Endothelial cell of umbilical vein (primary cell): ENCODE data around the gene GALNT9. TPM values are rescaled to one million over a fixed set of nuclear protein-coding genes. Genes with fewer than 3 reads are reported as not detected.

Experiments
- BruUV-seq: library from RNA; stranded (reverse); fragments of 400-500 nt; replicated peaks from 2 replicates; lab custom pipeline; 2021; lab: Mats Ljungman, UMichigan
- CTCF ChIA-PET: fragments of 300-600, 350-600 bp; sonication (Branson Sonifier 250); formaldehyde crosslinking; loops from one replicate; lab custom pipeline; 2021; ENCODE audit warnings: antibody characterized with exemption, inconsistent platforms; lab: Charles Lee
- POLR2A ChIA-PET: fragments of 300-600, 350-600 bp; sonication (Branson Sonifier 250); formaldehyde crosslinking; loops from one replicate; lab custom pipeline; 2021; ENCODE audit warnings: antibody characterized with exemption, inconsistent platforms; lab: Charles Lee
- DNase-seq: peaks from one replicate; pipeline ENCODE4 v3.0.0-alpha.2; 2011; ENCODE audit warnings: low read depth, low spot score
- FAIRE-seq: peaks from 2 replicates; lab custom pipeline; 2011; peaks lifted over from hg19 to GRCh38; lab: Jason Lieb, UNC
- H2AFZ ChIP-seq: 2 replicates; pipeline ENCODE4 v1.6.0; 2012; ENCODE audit warnings: low read depth, low read length, control low read depth, inconsistent platforms
- H3K27ac ChIP-seq: 2 replicates; pipeline ENCODE4 v1.5.1; 2011; ENCODE audit warnings: low read depth, mild to moderate bottlenecking, control low read depth, low read length, moderate library complexity; ENCODE audit not compliant: insufficient read depth
- H3K27me3 ChIP-seq, 2 experiments: 2 replicates each; pipeline versions ENCODE4 v1.6.0 to v1.6.1; 2011; ENCODE audit warnings: low read length in 2 of 2, mixed read lengths in 1 of 2; ENCODE audit not compliant: control insufficient read depth in 2 of 2, insufficient read depth in 2 of 2
- H3K36me3 ChIP-seq, 2 experiments: 2 replicates in 1 of 2; 3 replicates in 1 of 2; pipeline ENCODE4 v1.5.1; 2011; ENCODE audit warnings: low read length in 2 of 2, mild to moderate bottlenecking in 1 of 2, moderate library complexity in 1 of 2; ENCODE audit not compliant: control insufficient read depth in 2 of 2, insufficient read depth in 2 of 2; ENCODE audit errors: extremely low read depth in 1 of 2
- H3K4me1 ChIP-seq: 3 replicates; pipeline ENCODE4 v1.5.1; 2011; ENCODE audit warnings: mild to moderate bottlenecking, low read length; ENCODE audit not compliant: control insufficient read depth, insufficient read depth; ENCODE audit errors: extremely low read depth
- H3K4me2 ChIP-seq: 2 replicates; pipeline ENCODE4 v1.6.1; 2011; ENCODE audit warnings: low read length, control low read depth, mixed read lengths; ENCODE audit not compliant: insufficient read depth
- H3K4me3 ChIP-seq, 3 experiments: fragments of 200-600 bp in 1 of 3; sonication (generic), shearing (Covaris generic) in 1 of 3; replicated peaks in 1 of 3; 2 replicates each; pipeline ENCODE4 v1.5.1; 2011 to 2016; ENCODE audit warnings: control low read depth in 3 of 3, low read length in 3 of 3, mild to moderate bottlenecking in 2 of 3, inconsistent platforms in 1 of 3, low read depth in 1 of 3, moderate library complexity in 1 of 3; ENCODE audit not compliant: insufficient read depth in 1 of 3
- H3K79me2 ChIP-seq: 2 replicates; pipeline ENCODE4 v1.6.0; 2012; ENCODE audit warnings: low read length, inconsistent platforms; ENCODE audit not compliant: control insufficient read depth, insufficient read depth
- H3K9ac ChIP-seq: replicated peaks from 2 replicates; pipeline ENCODE3; 2011; ENCODE audit warnings: low read length, control low read depth; ENCODE audit not compliant: insufficient read depth; ENCODE audit errors: extremely low read depth
- H3K9me1 ChIP-seq: replicated peaks from 3 replicates; pipeline ENCODE4 v1.6.0; 2011; ENCODE audit warnings: mild to moderate bottlenecking, low read length; ENCODE audit not compliant: control insufficient read depth, insufficient read depth; ENCODE audit errors: extremely low read depth
- H3K9me3 ChIP-seq: replicated peaks from 2 replicates; pipeline ENCODE4 v1.5.1; 2012; ENCODE audit warnings: low read length, inconsistent platforms; ENCODE audit not compliant: control insufficient read depth, insufficient read depth
- H4K20me1 ChIP-seq: replicated peaks from 2 replicates; pipeline ENCODE3; 2011; ENCODE audit warnings: mild to moderate bottlenecking, low read length; ENCODE audit not compliant: control insufficient read depth, insufficient read depth; ENCODE audit errors: extremely low read depth
- FOS ChIP-seq: IDR thresholded peaks from 2 replicates; pipeline ENCODE4 v1.6.1; 2011; ENCODE audit warnings: mild to moderate bottlenecking, low read length, moderate library complexity, borderline replicate concordance; ENCODE audit not compliant: insufficient read depth
- GATA2 ChIP-seq: IDR thresholded peaks from 2 replicates; pipeline ENCODE4 v1.7.0; 2011; ENCODE audit warnings: low read depth, mild to moderate bottlenecking, moderate library complexity, mixed read lengths, low read length; ENCODE audit not compliant: insufficient read length, insufficient read depth
- JUN ChIP-seq: IDR thresholded peaks from 2 replicates; pipeline ENCODE4 v1.6.1; 2011; ENCODE audit warnings: borderline replicate concordance, low read depth; ENCODE audit not compliant: insufficient read length, insufficient read depth
- POLR2A ChIP-seq: IDR thresholded peaks from 2 replicates; pipeline ENCODE4 v1.6.1; 2012; ENCODE audit warnings: low read depth, mild to moderate bottlenecking, control low read depth, low read length
- POLR2AphosphoS5 ChIP-seq: IDR thresholded peaks from 2 replicates; pipeline ENCODE4 v1.6.1; 2012; ENCODE audit warnings: low read depth, mild to moderate bottlenecking, control low read depth, low read length, moderate library complexity; ENCODE audit not compliant: insufficient read depth
- dilution Hi-C: fragments of 300-500 bp; cut with MboI; formaldehyde crosslinking; loops from one replicate; pipeline ENCODE4 v1.15.0; 2019; ENCODE audit warnings: low sequenced_read_pairs; ENCODE audit not compliant: extremely low pct_ligation_motif_present
- intact Hi-C: fragments of 100-400 bp; cut with micrococcal nuclease; formaldehyde crosslinking; loops from one replicate; pipeline ENCODE4 v1.10.0; 2022
- polyA plus RNA-seq, 4 experiments: library from polyadenylated mRNA; depleted of rRNA in 3 of 4; stranded (reverse) in 3 of 4; unstranded in 1 of 4; fragments of >200 nt; gene quantifications; 2 replicates each; pipeline versions ENCODE4 v1.2.1 to v1.2.3, GENCODE V29; 2011 to 2012; ENCODE audit warnings: missing spikeins in 1 of 4
- total RNA-seq: library from RNA; stranded (reverse); gene quantifications from 2 replicates; pipeline ENCODE4 v1.2.3, GENCODE V29; 2021
- TF ChIP-seq, protein P1 (sequence below), 2 donors: IDR thresholded peaks; 1 replicate in 1 of 2; 2 replicates in 1 of 2; pipeline ENCODE4 v1.5.1; 2011; ENCODE audit warnings: low read length in 2 of 2, mild to moderate bottlenecking in 2 of 2, moderate library complexity in 2 of 2, control low read depth in 1 of 2, inconsistent platforms in 1 of 2, low read depth in 1 of 2; ENCODE audit not compliant: insufficient read depth in 1 of 2; ENCODE audit errors: extremely low read depth in 1 of 2

Gene GALNT9
- total and polyA plus RNA-seq, 2 donors (not counting 3 experiments of a cell fraction or from before 2014, with no cell fraction given), result 0.14 to 0.73 TPM

DNA sequence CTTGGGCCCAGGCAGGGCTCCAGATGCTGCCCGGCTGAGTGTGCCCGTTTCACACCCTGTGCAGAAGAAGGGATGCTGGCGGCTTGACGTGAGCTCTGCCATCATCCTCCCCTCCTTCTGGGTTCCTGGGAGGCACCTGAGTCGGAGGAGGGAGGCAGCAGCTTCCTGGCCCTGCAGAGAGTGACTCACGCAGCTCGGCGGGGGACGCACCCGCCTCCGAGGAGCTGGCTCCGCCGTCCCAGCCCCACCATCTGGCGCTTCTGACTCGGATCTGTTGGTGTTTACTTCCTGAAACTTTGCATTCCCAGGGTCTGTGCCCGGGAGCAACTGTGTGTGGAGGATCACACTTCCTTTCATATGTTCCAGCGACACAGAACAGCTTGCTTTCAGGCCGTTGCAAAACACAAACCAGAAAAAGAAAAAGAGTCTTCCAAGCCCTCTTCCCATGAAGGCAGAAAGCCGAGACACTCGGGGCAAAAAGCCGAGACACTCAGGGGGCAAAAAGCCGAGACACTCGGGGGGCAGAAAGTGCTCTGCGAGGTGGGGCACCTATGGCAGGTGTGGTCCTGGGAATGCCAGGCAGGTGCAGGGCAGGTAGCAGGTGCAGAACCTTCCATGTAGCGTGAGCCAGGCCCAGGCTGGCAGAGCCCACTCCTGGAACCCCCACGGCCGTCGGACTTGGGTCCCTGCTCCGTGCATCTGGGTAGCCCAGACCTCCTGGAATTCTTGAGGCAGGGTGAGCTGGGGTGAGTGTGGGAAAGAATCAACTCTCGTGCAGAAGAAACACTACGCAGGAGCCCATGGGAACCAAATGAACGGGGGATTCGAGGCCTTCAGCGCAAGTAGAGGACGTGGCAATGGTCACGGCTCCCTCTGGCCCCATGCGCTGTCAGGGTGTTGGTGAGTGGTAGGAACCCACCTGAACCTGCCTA lies 27.6 kb upstream of the GALNT9 start:
- Histone ChIP-seq H3K9me1 (no peaks in the 10 kb centered on the region), H3K4me2 (no peak overlapping the region), H3K4me3 (no peak overlapping the region), H3K27ac (no peak overlapping the region), H2AFZ (no peak overlapping the region), H4K20me1 (no peaks in the 10 kb centered on the region), H3K9me3 (no peaks in the 10 kb centered on the region), H3K4me1 (no peaks in the 10 kb centered on the region), H3K9ac (no peak overlapping the region), H3K79me2 (no peaks in the 10 kb centered on the region), H3K36me3 (no peaks in the 10 kb centered on the region), H3K27me3 (no peaks in the 10 kb centered on the region)
- FAIRE-seq (no peak), DNase-seq (peak; percentile 51)
- intact Hi-C loops (no loop called here), dilution Hi-C loops (no loop called here)
- no TSS peak for BruUV-seq
- ChIA-PET CTCF (no interaction called here), POLR2A (no interaction called here)
- TF ChIP-seq JUN (no peak), FOS (peak; percentile 66), POLR2AphosphoS5 (no peak), GATA2 (no peak), POLR2A (no peak)
- TF ChIP-seq, protein P1, sequence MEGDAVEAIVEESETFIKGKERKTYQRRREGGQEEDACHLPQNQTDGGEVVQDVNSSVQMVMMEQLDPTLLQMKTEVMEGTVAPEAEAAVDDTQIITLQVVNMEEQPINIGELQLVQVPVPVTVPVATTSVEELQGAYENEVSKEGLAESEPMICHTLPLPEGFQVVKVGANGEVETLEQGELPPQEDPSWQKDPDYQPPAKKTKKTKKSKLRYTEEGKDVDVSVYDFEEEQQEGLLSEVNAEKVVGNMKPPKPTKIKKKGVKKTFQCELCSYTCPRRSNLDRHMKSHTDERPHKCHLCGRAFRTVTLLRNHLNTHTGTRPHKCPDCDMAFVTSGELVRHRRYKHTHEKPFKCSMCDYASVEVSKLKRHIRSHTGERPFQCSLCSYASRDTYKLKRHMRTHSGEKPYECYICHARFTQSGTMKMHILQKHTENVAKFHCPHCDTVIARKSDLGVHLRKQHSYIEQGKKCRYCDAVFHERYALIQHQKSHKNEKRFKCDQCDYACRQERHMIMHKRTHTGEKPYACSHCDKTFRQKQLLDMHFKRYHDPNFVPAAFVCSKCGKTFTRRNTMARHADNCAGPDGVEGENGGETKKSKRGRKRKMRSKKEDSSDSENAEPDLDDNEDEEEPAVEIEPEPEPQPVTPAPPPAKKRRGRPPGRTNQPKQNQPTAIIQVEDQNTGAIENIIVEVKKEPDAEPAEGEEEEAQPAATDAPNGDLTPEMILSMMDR (IDR thresholded peaks at IDR 0.05; ENCODE audit: extremely low read depth in 1 of 2, insufficient read depth in 1 of 2, low read depth in 1 of 2, low read length in 2 of 2), result no peak
